MM.1S (cell line): ENCODE measurements around the gene XKRX.

ENCODE experiments used
- DNase-seq: peaks from one replicate; pipeline ENCODE4 v3.0.0-alpha.2; 2015
- H2AFZ ChIP-seq: fragments of 300-600 bp; sonication (generic); 2 replicates; pipeline ENCODE4 v1.6.0; 2016; ENCODE audit warnings: antibody characterized with exemption, low read length
- H3F3A ChIP-seq: fragments of 300-600 bp; sonication (generic); 2 replicates; pipeline ENCODE4 v1.6.1; 2016; ENCODE audit warnings: mild to moderate bottlenecking, antibody characterized with exemption, low read length, moderate library complexity, mixed read lengths; ENCODE audit not compliant: insufficient read depth
- H3K27ac ChIP-seq: fragments of 300-600 bp; sonication (generic); 2 replicates; pipeline ENCODE4 v1.5.1; 2016; ENCODE audit warnings: mild to moderate bottlenecking, low read length
- H3K27me3 ChIP-seq: fragments of 300-600 bp; sonication (generic); replicated peaks from 2 replicates; pipeline ENCODE4 v1.6.0; 2016; ENCODE audit warnings: low read length; ENCODE audit not compliant: insufficient read depth
- H3K36me3 ChIP-seq: fragments of 300-600 bp; sonication (generic); replicated peaks from 2 replicates; pipeline ENCODE4 v1.6.1; 2016; ENCODE audit warnings: mild to moderate bottlenecking, low read length, mixed read lengths; ENCODE audit not compliant: insufficient read depth
- H3K4me1 ChIP-seq: fragments of 300-600 bp; sonication (generic); 2 replicates; pipeline ENCODE4 v1.6.1; 2016; ENCODE audit warnings: low read length, mixed read lengths
- H3K4me2 ChIP-seq: fragments of 300-600 bp; sonication (generic); 2 replicates; pipeline ENCODE4 v1.6.0; 2016; ENCODE audit warnings: low read depth, low read length
- H3K4me3 ChIP-seq: fragments of 300-600 bp; sonication (generic); 2 replicates; pipeline ENCODE4 v1.5.1; 2016; ENCODE audit warnings: low read length, mixed read lengths
- H3K79me2 ChIP-seq: fragments of 300-600 bp; sonication (generic); 2 replicates; pipeline ENCODE4 v1.6.1; 2016; ENCODE audit warnings: mixed run types, low read length, mixed read lengths
- H3K9ac ChIP-seq: fragments of 300-600 bp; sonication (generic); 2 replicates; pipeline ENCODE4 v1.6.1; 2016; ENCODE audit warnings: low read length, mixed read lengths
- H3K9me2 ChIP-seq: fragments of 300-600 bp; sonication (generic); replicated peaks from 2 replicates; pipeline ENCODE4 v1.6.1; 2016; ENCODE audit warnings: mild to moderate bottlenecking, low read length, mixed read lengths; ENCODE audit not compliant: insufficient read depth
- H3K9me3 ChIP-seq: fragments of 300-600 bp; sonication (generic); replicated peaks from 2 replicates; pipeline ENCODE4 v1.6.1; 2016; ENCODE audit warnings: mild to moderate bottlenecking, low read length, mixed read lengths; ENCODE audit not compliant: insufficient read depth
- H4K20me1 ChIP-seq: fragments of 300-600 bp; sonication (generic); 2 replicates; pipeline ENCODE4 v1.6.1; 2016; ENCODE audit warnings: mild to moderate bottlenecking, low read length, moderate library complexity, mixed read lengths; ENCODE audit not compliant: insufficient read depth
- EZH2 ChIP-seq: fragments of 300-600 bp; sonication (generic); optimal IDR thresholded peaks from 2 replicates; pipeline ENCODE3; 2017; ENCODE audit warnings: low read depth, mild to moderate bottlenecking, antibody characterized with exemption, low read length, mixed read lengths
- EZH2phosphoT487 ChIP-seq: fragments of 300-600 bp; sonication (generic); IDR thresholded peaks from 2 replicates; pipeline ENCODE4 v1.6.1; 2018; ENCODE audit warnings: antibody characterized with exemption, low read length
- TF ChIP-seq, protein P1 (sequence below): fragments of 300-600 bp; sonication (generic); IDR thresholded peaks from 2 replicates; pipeline ENCODE4 v1.5.1; 2016; ENCODE audit warnings: antibody characterized with exemption, low read length, mixed read lengths

Gene XKRX

DNA sequence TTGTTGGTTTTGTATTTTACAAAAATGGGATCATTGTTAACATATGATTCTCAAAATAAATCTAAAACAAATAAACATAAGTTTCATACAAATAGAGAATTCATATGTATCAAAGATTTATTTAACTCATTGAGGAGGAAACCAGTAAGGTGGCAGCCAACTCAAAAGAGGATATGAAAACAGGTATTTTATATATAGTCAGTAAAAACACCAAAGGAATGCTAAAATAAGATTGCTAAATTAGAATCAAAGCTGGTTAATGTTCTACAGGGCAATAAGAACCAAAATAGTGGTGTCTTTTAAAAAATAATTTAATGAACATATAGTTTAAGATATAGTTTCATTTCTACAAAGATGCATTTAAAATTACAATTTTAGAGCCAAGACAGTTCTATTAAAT lies 23.1 kb downstream of the XKRX start:
- TF ChIP-seq EZH2phosphoT487 = no peak
- TF ChIP-seq, protein P1, sequence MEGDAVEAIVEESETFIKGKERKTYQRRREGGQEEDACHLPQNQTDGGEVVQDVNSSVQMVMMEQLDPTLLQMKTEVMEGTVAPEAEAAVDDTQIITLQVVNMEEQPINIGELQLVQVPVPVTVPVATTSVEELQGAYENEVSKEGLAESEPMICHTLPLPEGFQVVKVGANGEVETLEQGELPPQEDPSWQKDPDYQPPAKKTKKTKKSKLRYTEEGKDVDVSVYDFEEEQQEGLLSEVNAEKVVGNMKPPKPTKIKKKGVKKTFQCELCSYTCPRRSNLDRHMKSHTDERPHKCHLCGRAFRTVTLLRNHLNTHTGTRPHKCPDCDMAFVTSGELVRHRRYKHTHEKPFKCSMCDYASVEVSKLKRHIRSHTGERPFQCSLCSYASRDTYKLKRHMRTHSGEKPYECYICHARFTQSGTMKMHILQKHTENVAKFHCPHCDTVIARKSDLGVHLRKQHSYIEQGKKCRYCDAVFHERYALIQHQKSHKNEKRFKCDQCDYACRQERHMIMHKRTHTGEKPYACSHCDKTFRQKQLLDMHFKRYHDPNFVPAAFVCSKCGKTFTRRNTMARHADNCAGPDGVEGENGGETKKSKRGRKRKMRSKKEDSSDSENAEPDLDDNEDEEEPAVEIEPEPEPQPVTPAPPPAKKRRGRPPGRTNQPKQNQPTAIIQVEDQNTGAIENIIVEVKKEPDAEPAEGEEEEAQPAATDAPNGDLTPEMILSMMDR = no peak
- no peak for TF ChIP-seq EZH2
- H3K9ac ChIP-seq = no peak overlapping the region
- H3F3A ChIP-seq = no peaks in the 10 kb centered on the region
- H3K4me2 ChIP-seq = no peak overlapping the region
- H3K27ac ChIP-seq = no peak overlapping the region
- no peaks in the 10 kb centered on the region for H3K27me3 ChIP-seq
- H3K79me2 ChIP-seq = no peaks in the 10 kb centered on the region
- no peaks in the 10 kb centered on the region for H4K20me1 ChIP-seq
- no peaks in the 10 kb centered on the region for H3K36me3 ChIP-seq
- DNase-seq = no peak
- no peak overlapping the region for H2AFZ ChIP-seq
- no peak overlapping the region for H3K4me3 ChIP-seq
- no peaks in the 10 kb centered on the region for H3K9me2 ChIP-seq
- H3K9me3 ChIP-seq = no peaks in the 10 kb centered on the region
- H3K4me1 ChIP-seq = no peaks in the 10 kb centered on the region

DNA sequence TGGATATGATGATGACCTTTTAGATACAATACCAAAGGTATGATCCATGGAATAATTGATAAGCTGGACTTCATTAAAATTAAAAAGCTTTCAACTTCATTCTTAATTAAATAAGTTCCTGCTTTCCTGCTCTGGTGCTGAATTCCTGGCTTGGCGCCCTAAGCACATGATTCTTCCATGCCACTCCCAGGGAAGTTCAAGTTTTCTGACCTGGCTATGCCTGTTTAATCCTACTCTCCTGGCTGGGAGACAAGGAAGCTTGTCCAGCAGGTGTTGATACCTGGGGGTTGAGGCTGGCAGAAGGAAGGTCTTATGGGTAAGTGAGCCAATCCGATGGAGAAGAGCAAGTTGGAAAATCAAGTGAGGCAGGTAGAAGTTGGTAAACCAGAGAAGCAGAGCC lies 24.3 kb downstream of the XKRX start:
- no peaks in the 10 kb centered on the region for H3K27me3 ChIP-seq
- TF ChIP-seq EZH2 (no peak), EZH2phosphoT487 (no peak)
- TF ChIP-seq, protein P1 = no peak
- no peaks in the 10 kb centered on the region for H3K4me1 ChIP-seq
- H4K20me1 ChIP-seq = no peaks in the 10 kb centered on the region
- H3F3A ChIP-seq = no peaks in the 10 kb centered on the region
- H2AFZ ChIP-seq = no peak overlapping the region
- H3K36me3 ChIP-seq = no peaks in the 10 kb centered on the region
- H3K4me2 ChIP-seq = no peak overlapping the region
- H3K79me2 ChIP-seq = no peaks in the 10 kb centered on the region
- no peaks in the 10 kb centered on the region for H3K9me2 ChIP-seq
- no peak overlapping the region for H3K4me3 ChIP-seq
- no peaks in the 10 kb centered on the region for H3K9me3 ChIP-seq
- H3K27ac ChIP-seq = no peak overlapping the region
- H3K9ac ChIP-seq = no peak overlapping the region
- DNase-seq = no peak

DNA sequence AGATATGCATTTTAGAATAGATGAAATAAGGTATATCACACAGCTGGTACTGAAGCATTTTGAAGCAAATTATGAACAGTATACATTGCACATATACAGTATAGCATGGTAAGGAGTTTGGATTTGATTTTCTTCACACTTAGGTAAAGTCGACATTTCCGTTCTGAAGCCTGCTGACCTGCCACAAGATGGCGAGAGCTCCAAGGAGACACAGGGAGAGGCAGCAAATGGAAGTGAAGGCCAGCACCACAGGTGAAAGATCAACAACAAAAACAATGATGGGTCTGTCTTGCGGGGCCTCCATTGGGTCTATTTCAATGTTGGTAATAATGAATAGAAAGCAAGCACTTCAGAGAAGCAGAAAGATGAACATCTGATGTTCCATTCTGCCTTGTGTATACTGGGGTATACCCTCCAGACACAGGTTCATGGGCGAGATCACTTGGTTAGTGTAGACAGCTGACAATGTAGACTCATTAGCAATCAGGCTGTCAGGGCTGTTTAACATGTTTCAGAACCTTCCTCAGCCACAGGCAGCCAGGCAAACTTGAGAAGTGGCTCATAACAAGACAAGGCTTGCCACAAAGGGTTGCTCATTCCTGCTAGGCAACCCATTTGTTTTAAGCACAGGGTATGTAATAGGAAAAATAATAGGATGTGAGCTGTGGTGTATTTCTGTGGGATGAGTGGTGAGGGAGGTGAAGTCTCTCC lies 33.2 kb downstream of the XKRX start:
- no peak overlapping the region for H3K9ac ChIP-seq
- H3K27ac ChIP-seq = no peak overlapping the region
- H3K36me3 ChIP-seq = no peaks in the 10 kb centered on the region
- TF ChIP-seq, protein P1 = peak; percentile 60
- TF ChIP-seq EZH2 = no peak
- H3K9me3 ChIP-seq = no peaks in the 10 kb centered on the region
- peak overlapping the region; percentile 42; the same call in 1 of the 2 replicates for H2AFZ ChIP-seq
- no peaks in the 10 kb centered on the region for H3K79me2 ChIP-seq
- H3K27me3 ChIP-seq = no peaks in the 10 kb centered on the region
- no peaks in the 10 kb centered on the region for H3K9me2 ChIP-seq
- H3F3A ChIP-seq = no peaks in the 10 kb centered on the region
- DNase-seq = peak; percentile 35
- H3K4me3 ChIP-seq = no peak overlapping the region
- H3K4me2 ChIP-seq = no peak overlapping the region
- no peaks in the 10 kb centered on the region for H3K4me1 ChIP-seq
- H4K20me1 ChIP-seq = no peaks in the 10 kb centered on the region
